ENCODE data around the gene DNAJC18.

The DNAJC18 gene

GRCh38 chr5:139360384-139360783 lies 78.9 kb downstream of the DNAJC18 start:
- DNase-seq, result no peak

All from activated effector memory CD4-positive, alpha-beta T cell treated with Interleukin-2 at 50 U/mL for 16 hours (primary cell).